Memory B cell (primary cell): ENCODE data around the gene SCMH1.
"Not testable (repeated sequence)": the region's sequence is repeated elsewhere in the genome, so short reads cannot be mapped to it uniquely, and the experiment has no call there.

Experiments
- ATAC-seq: fragments of 150-1000 bp; cut with Tn5 transposase; 2 replicates; pipeline ENCODE4 v1.10.0; 2021; ENCODE audit warnings: low read depth, mild to moderate bottlenecking, moderate library complexity
- DNase-seq, 2 donors: peaks; one replicate each; pipeline ENCODE4 v3.0.0; 2022; ENCODE audit warnings: low spot score in 2 of 2
- H3K27ac Mint-ChIP-seq: one replicate; pipeline ENCODE4 v1.8.0; 2022; ENCODE audit warnings: mild to moderate bottlenecking, moderate library complexity, mixed read lengths
- H3K27me3 Mint-ChIP-seq: one replicate; pipeline ENCODE4 v1.8.0; 2022; ENCODE audit warnings: mixed read lengths
- H3K36me3 Mint-ChIP-seq: one replicate; pipeline ENCODE4 v1.8.0; 2022; ENCODE audit warnings: mild to moderate bottlenecking, mixed read lengths
- H3K4me1 Mint-ChIP-seq: one replicate; pipeline ENCODE4 v1.8.0; 2022; ENCODE audit warnings: mixed read lengths
- H3K4me3 Mint-ChIP-seq: one replicate; pipeline ENCODE4 v1.8.0; 2022; ENCODE audit warnings: mild to moderate bottlenecking, moderate library complexity, mixed read lengths
- H3K9me3 Mint-ChIP-seq: one replicate; pipeline ENCODE4 v1.8.0; 2022; ENCODE audit warnings: mixed read lengths

The SCMH1 gene

DNA sequence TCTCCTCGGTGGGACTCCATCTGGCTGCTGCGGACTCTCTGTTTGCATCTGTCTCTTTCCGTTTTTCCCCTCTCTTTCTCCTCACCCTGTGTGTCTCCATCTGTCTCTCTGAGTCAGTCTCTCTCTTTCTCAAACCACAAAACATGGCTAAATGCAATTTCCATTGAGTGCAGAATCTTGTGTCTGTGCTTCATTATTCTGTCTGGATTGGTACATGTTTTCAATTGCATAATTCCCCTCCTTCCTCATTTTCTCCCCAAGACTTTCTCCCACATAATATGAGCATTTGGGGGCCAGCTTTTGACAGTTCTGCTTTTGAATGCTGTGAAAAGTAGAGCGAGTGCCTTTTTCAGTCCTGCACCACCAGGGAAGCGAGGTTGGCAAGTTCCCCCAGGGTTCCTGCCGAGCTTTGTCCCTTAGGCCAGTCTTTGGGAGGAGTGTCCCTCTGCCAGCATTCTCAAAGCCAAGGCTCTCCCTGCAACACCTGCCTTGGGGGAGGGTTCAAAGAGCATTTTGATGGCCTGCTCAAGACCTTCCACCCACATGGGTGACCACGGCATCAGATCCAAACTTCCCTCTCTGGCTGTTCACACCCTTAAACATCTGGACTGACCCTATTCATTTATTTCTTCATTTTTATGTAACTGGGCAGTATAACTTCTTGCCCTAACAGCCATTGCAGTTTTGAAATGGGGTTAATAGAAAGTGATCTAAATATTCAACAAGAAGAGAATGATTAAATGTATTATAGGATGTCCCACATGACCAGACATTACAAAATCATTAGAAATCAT, 32.8 kb upstream of the SCMH1 start:
- Mint-ChIP-seq H3K4me3 (no peak overlapping the region), H3K36me3 (no peaks in the 10 kb centered on the region), H3K4me1 (no peaks in the 10 kb centered on the region), H3K9me3 (no peaks in the 10 kb centered on the region), H3K27me3 (peaks cover 21% of the 10 kb centered on the region), H3K27ac (no peak overlapping the region)
- DNase-seq: no peak
- no peak for ATAC-seq

DNA sequence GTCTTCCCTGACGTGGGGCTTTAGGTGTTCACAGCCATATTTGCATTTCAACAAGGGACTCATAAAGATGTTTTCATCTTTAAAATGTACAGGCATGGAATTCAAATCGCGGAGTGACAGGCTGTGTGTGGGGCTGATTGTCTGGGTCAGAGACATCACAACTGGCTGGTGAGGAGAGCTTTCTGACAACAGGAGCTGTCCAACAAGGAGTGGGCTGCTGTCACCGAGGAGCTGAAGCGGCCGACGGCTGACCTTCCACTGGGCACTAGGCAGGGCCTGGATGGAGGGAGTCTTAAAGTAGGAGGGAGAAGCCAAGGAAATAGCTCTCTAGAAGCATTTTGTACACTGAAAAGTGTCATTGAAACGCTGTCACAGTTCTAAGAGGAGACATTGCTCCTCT, 30.5 kb upstream of the SCMH1 start:
- ATAC-seq (no peak), DNase-seq (no peak)
- H3K4me1 Mint-ChIP-seq: no peaks in the 10 kb centered on the region
- H3K27ac Mint-ChIP-seq: no peak overlapping the region
- H3K9me3 Mint-ChIP-seq: no peaks in the 10 kb centered on the region
- H3K27me3 Mint-ChIP-seq: peaks cover 14% of the 10 kb centered on the region
- no peak overlapping the region for H3K4me3 Mint-ChIP-seq
- no peaks in the 10 kb centered on the region for H3K36me3 Mint-ChIP-seq

DNA sequence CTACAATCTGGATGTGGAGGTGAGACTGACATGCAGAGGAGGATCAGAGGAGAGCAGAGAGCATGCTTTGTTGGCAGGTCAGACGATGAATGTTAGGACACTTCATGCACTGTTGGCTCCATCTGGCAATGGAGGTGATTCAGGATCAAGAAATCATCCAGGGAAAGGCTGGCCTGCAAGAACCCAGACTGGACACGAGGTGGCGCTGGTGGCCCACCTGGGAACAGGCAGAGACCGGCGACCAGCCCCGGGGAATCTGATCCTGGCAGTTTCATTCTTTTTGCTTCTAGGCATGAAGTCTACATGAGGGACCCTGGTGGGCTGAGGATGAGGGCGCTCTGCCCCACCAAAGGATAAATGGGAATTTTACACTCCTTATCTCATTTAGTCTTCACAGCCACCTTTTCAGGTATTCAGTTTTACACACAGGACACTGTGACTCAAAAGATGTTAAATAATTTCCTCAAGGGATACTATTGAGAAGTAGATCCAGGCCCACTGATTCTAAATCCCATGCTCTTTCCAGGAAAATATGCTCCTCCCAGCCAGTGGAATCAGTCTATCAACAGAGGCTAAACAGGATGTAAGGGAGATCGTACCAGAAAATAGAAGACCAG, 26.2 kb upstream of the SCMH1 start:
- Mint-ChIP-seq H3K4me3 (no peak overlapping the region), H3K27me3 (peaks cover 6% of the 10 kb centered on the region), H3K4me1 (no peaks in the 10 kb centered on the region), H3K36me3 (no peaks in the 10 kb centered on the region), H3K9me3 (no peaks in the 10 kb centered on the region), H3K27ac (no peak overlapping the region)
- ATAC-seq (no peak), DNase-seq (peak; percentile 46 to 69)

DNA sequence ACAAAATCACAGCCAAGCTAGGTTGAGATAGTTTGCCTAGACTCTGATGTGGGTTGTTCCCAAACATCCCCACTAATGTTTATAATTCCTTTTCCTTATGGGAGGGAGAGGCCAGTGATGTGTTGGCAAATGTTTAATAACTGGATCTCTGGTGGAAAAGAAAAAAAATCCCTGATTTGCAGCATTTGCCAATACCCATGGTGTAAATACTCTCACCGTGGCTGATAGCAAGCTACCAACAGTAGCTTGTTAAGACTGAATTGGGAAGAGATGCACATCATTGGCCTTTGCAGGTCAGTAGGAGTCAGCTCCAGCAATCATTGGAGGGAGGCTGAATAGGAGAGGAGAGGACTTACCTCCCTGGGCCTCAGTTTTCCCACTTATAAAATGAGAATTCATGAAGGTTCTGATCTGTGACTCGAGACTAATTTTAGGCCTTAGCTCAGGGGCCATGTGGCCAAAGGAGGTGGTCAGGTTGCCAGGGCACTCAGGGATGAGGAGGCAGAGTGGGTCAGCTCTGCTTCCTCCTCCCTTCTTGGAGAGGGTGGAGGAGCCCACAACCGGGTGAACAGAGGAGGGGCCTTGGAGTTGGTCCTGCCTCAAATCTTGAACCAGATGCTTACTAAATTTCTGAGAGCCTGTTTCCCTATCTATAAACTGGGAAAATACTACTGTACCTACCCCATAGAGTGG, 20.0 kb upstream of the SCMH1 start:
- H3K27me3 Mint-ChIP-seq: no peaks in the 10 kb centered on the region
- no peak overlapping the region for H3K4me3 Mint-ChIP-seq
- no peaks in the 10 kb centered on the region for H3K4me1 Mint-ChIP-seq
- no peak overlapping the region for H3K27ac Mint-ChIP-seq
- H3K36me3 Mint-ChIP-seq: no peaks in the 10 kb centered on the region
- DNase-seq (no peak), ATAC-seq (no peak)
- H3K9me3 Mint-ChIP-seq: no peaks in the 10 kb centered on the region

DNA sequence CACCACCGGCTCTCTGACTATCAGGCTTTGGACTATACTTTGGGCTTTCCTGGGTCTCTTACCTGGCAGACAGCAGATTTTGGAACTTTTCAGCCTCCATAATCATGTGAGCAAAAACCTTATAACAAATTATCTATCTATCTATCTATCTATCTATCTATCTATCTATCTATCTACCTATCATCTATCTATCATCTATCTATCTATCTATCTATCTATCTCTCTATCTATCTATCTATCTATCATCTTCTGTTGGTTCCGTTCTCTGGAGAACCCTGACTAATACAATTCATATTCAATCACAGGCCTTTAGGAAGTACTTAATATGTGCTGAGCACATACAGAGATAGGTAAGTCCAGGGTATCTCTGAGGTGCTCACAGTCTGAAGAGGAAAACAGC, 18.7 kb upstream of the SCMH1 start:
- no peak for ATAC-seq
- Mint-ChIP-seq H3K4me3 (no peak overlapping the region), H3K36me3 (peaks cover 1% of the 10 kb centered on the region), H3K4me1 (no peaks in the 10 kb centered on the region), H3K9me3 (peaks cover 2% of the 10 kb centered on the region), H3K27me3 (peaks cover 2% of the 10 kb centered on the region), H3K27ac (no peak overlapping the region)
- no peak for DNase-seq

DNA sequence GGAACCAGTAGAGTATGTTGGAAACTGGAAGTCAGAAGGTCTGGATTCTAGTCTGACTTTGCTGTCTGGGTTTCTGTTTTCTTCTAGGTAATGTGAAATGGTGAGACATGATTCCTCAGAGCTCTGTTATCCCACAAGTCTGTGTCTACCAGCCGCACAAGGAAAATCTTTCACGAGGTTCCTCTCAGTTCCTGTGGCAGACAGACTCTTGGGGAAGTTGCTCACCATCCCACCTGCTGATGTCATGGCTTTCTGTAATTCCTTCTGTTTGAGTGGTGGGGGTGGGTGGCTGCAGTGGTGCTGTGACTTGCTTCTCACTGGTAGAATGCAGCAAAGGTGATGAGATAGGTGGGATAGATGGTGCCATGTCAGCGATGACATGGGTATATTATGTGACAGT, 17.1 kb upstream of the SCMH1 start:
- Mint-ChIP-seq H3K4me1 (no peaks in the 10 kb centered on the region), H3K27ac (no peak overlapping the region), H3K4me3 (no peak overlapping the region), H3K27me3 (peaks cover 9% of the 10 kb centered on the region), H3K36me3 (peaks cover 1% of the 10 kb centered on the region), H3K9me3 (peaks cover 4% of the 10 kb centered on the region)
- ATAC-seq (no peak), DNase-seq (no peak)

DNA sequence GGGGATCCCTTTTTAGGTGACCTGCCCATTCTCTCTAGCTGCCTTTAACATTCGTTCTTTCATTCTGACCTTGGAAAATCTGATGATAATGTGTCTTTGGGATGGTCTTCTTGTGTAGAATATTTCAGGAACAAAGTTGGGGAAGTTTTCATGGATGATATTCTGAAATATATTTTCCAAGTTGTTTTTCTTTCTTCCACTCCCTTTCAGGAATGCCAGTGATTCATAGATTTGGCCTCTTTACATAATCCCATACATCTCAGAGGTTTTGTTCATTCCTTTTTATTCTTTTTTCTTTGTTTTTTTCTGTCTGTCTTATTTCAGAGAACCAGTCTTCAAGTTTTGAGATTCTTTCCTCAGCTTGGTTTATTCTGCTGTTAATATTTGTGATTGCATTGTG, 13.9 kb upstream of the SCMH1 start:
- no peak for ATAC-seq
- Mint-ChIP-seq H3K4me3 (no peak overlapping the region), H3K36me3 (peaks cover 6% of the 10 kb centered on the region), H3K9me3 (peaks cover 8% of the 10 kb centered on the region), H3K4me1 (no peaks in the 10 kb centered on the region), H3K27ac (no peak overlapping the region), H3K27me3 (peaks cover 14% of the 10 kb centered on the region)
- DNase-seq: no peak

DNA sequence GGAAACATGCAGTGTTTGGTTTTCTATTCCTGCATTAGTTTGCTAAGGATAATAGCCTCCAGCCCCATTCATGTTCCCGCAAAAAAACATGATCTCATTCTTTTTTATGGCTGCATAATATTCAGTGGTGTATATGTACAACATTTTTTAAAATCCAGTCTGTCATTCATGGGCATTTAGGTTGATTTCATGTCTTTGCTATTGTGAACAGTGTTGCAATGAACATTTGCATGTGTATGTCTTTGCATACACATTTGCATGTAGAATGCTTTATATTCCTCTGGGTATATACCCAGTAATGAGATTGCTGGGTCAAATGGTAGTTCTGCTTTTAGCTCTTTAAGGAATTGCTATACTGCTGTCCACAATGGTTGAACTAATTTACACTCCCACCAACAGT, 9.0 kb upstream of the SCMH1 start:
- H3K27me3 Mint-ChIP-seq: peaks cover 15% of the 10 kb centered on the region
- H3K27ac Mint-ChIP-seq, DNase-seq, H3K4me3 Mint-ChIP-seq, H3K9me3 Mint-ChIP-seq, H3K4me1 Mint-ChIP-seq, H3K36me3 Mint-ChIP-seq, ATAC-seq: not testable (repeated sequence)

DNA sequence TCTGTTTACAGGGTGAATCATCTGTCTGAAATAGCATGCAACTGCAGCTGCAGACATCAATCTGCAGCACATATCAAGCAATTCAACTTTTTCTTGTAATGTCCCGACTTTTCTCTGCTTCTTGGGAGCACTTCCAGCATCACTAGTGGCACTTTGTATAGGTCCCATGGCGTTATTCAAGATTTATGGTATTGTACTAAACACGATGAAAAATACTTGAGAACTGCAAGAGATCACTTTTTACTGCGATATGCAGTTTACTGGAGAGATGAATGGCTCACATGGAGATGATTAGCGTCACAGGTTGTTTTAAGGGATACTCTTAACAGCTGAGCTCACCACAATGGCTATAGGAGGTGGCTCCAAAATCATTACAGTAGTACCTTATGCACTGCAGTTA, 7.2 kb upstream of the SCMH1 start:
- H3K27me3 Mint-ChIP-seq: peaks cover 8% of the 10 kb centered on the region
- H3K36me3 Mint-ChIP-seq: peaks cover 6% of the 10 kb centered on the region
- DNase-seq (no peak), ATAC-seq (no peak)
- no peaks in the 10 kb centered on the region for H3K4me1 Mint-ChIP-seq
- H3K4me3 Mint-ChIP-seq: no peak overlapping the region
- H3K27ac Mint-ChIP-seq: no peak overlapping the region
- H3K9me3 Mint-ChIP-seq: peaks cover 3% of the 10 kb centered on the region

DNA sequence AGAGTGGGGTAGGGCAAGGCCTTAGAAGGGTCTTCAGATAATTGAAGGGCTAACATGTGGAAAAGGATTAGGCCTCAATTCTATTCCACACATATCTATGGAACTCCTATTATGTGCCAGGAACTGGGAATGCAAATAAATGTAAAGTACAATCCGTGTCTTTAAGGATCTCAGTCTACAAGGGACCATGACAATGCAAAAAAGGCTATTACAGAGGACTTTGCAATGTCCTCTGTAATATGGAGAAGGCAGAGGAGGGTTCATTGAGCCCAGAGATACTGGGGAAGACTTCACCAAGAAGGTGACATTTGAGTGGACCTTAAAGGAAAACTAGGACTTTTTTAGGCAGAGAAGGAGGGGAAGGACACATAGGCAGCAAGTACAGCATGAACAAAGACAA, 4.5 kb upstream of the SCMH1 start:
- ATAC-seq (no peak), DNase-seq (no peak)
- Mint-ChIP-seq H3K27me3 (peaks cover 2% of the 10 kb centered on the region), H3K9me3 (no peaks in the 10 kb centered on the region), H3K27ac (no peak overlapping the region), H3K4me3 (no peak overlapping the region), H3K36me3 (peaks cover 2% of the 10 kb centered on the region), H3K4me1 (no peaks in the 10 kb centered on the region)

DNA sequence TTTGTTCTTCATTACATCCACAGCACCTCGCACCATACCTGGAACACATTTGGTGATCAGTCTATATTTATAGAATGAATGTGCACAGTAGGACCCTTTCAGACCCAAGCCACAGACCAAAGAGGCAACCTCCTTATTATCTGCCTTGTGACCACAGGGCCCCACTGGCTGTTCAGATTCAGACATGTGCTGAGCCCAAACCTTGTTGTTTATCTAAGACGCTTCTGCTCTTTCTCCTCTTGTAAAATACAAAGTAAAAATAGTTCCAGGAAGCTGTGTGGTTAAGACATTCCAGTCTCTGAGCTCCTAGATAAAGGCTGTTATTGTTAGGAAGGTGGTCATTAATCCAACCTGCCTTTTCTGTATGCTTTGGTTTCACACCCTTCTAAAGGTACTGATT, 3.6 kb upstream of the SCMH1 start:
- ATAC-seq (no peak), DNase-seq (no peak)
- Mint-ChIP-seq H3K27ac (no peak overlapping the region), H3K36me3 (peaks cover 2% of the 10 kb centered on the region), H3K27me3 (peaks cover 2% of the 10 kb centered on the region), H3K4me3 (no peak overlapping the region), H3K4me1 (peaks cover 4% of the 10 kb centered on the region), H3K9me3 (no peaks in the 10 kb centered on the region)

DNA sequence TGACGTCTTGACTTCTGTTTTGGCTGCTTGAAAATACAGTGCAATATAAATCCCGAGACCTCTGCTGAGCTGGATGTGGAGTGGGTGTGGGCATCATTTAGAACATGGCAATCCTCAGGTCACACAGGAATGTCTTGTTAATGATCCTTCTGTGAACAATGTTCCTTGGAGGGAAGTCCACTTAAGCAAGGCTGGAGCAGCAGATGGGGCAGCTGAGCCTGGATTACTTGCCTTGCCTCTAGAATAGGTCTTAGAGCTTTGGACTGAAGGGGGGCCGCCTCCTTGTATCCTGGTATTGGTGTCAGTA, 926 bp upstream of the SCMH1 start:
- H3K4me3 Mint-ChIP-seq: peak overlapping the region; percentile 76
- peaks cover 2% of the 10 kb centered on the region for H3K36me3 Mint-ChIP-seq
- peaks cover 2% of the 10 kb centered on the region for H3K27me3 Mint-ChIP-seq
- H3K4me1 Mint-ChIP-seq: peaks cover 4% of the 10 kb centered on the region
- DNase-seq (no peak), ATAC-seq (no peak)
- peak overlapping the region; percentile 30 for H3K27ac Mint-ChIP-seq
- no peaks in the 10 kb centered on the region for H3K9me3 Mint-ChIP-seq

DNA sequence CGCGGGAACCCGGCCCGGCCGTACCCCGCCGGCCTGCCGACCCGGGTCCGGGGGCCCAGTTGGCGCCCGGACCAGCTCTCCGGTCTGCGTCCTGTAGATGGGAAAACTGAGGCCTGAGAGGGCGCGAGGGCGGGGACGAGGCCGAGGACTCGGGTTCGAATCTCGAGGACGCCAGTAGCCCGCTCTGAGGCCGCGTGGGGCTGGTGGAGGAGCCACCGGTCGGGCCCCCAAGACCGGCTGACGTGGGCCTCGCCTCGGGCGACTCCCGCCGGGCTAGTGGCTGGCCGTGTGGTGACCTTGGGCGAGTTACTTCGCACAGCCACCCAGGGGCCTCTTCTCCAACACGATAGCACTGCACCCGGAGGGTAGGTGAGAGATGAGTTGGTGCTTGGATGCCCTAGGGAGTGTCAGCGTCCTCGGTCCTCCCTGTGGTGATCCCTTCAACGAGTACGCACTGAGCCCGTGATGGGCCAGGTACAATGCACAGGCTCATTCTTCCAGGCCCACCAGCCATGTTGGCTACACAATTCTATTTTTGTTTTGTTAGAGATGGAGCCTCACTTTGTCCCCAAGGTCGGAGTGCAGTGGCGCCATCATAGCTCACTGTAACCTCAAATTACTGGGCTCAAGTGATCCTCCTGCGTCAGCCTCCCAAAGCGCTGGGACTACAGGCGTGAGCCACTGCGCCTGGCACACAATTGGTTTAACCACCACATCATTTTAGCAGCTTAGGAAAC, 404 bp upstream of the SCMH1 start:
- DNase-seq: peak; percentile 14 to 52
- Mint-ChIP-seq H3K4me3 (peak overlapping the region; percentile 76), H3K27ac (peak overlapping the region; percentile 30)

DNA sequence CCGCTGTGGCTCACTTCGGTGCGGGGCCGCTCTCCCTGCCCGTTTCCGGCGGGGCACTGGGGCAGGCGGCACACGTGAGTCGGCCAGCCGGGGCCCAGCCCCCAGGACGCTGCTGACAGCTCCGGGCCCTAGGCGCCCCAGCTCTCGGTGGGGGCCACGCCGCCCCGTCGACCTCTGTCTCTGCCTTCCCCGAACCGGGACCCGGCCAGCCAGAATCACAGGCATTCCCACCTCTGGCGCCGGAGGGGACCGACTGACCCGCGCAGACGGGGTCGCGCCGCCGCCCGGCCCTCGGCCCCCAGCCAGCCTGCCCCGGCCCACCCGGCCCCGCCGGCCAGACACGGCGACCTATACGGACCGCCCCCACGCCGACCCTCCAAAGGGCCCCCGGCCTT, 755 bp downstream of the SCMH1 start:
- DNase-seq: peak; percentile 30 to 49
- Mint-ChIP-seq H3K4me1 (peaks cover 4% of the 10 kb centered on the region), H3K4me3 (peak overlapping the region; percentile 88), H3K36me3 (no peaks in the 10 kb centered on the region), H3K27me3 (no peaks in the 10 kb centered on the region), H3K9me3 (no peaks in the 10 kb centered on the region), H3K27ac (peak overlapping the region; percentile 94)
- peak; percentile 66 for ATAC-seq

More for the DNA sequence above, 404 bp upstream of the SCMH1 start:
- Mint-ChIP-seq H3K9me3 (no peaks in the 10 kb centered on the region), H3K36me3 (peaks cover 2% of the 10 kb centered on the region), H3K27me3 (peaks cover 2% of the 10 kb centered on the region), H3K4me1 (peaks cover 4% of the 10 kb centered on the region)
- ATAC-seq: peak; percentile 6
